Nephron (organoid): Measurements from ENCODE around the gene PPFIBP2.

Experiments used
- H3K27ac Mint-ChIP-seq, 3 experiments: 2 replicates each; pipeline ENCODE4 v1.8.0; 2020; ENCODE audit warnings: mixed read lengths in 3 of 3, mild to moderate bottlenecking in 2 of 3, moderate library complexity in 1 of 3
- H3K27me3 Mint-ChIP-seq: 2 replicates; pipeline ENCODE4 v1.8.0; 2021; ENCODE audit warnings: low read depth, mild to moderate bottlenecking, moderate library complexity, mixed read lengths
- H3K36me3 Mint-ChIP-seq: 2 replicates; pipeline ENCODE4 v1.8.0; 2020; ENCODE audit warnings: low read depth, mixed read lengths
- H3K4me1 Mint-ChIP-seq: 2 replicates; pipeline ENCODE4 v1.8.0; 2020; ENCODE audit warnings: mixed read lengths
- H3K4me3 Mint-ChIP-seq, 3 experiments: 2 replicates each; pipeline ENCODE4 v1.8.0; 2020; ENCODE audit warnings: mild to moderate bottlenecking in 3 of 3, mixed read lengths in 3 of 3, moderate library complexity in 2 of 3
- H3K9me3 Mint-ChIP-seq: 2 replicates; pipeline ENCODE4 v1.8.0; 2020; ENCODE audit warnings: mixed read lengths
- CTCF ChIP-seq, 3 experiments: fragments of 200-600 bp; sonication (generic); IDR thresholded peaks; one replicate each; pipeline ENCODE4 v1.5.0; 2021; ENCODE audit warnings: antibody characterized with exemption in 3 of 3; ENCODE audit not compliant: unreplicated experiment in 3 of 3

PPFIBP2 gene

GRCh38 chr11:7628660-7629059, 114.9 kb downstream of the PPFIBP2 start:
- Mint-ChIP-seq H3K4me3 (no peak overlapping the region), H3K27me3 (peaks cover 3% of the 10 kb centered on the region), H3K27ac (no peak overlapping the region), H3K4me1 (peaks cover 5% of the 10 kb centered on the region), H3K36me3 (peaks cover 46% of the 10 kb centered on the region), H3K9me3 (no peaks in the 10 kb centered on the region)
- TF ChIP-seq CTCF (IDR thresholded peaks at IDR 0.05; ENCODE audit: unreplicated experiment in 3 of 3): no peak

- H3K27ac Mint-ChIP-seq: no peak overlapping the region
- H3K36me3 Mint-ChIP-seq: peaks cover 53% of the 10 kb centered on the region
- H3K27me3 Mint-ChIP-seq: peaks cover 3% of the 10 kb centered on the region
- peaks cover 5% of the 10 kb centered on the region for H3K4me1 Mint-ChIP-seq
- no peak for TF ChIP-seq CTCF (IDR thresholded peaks at IDR 0.05; ENCODE audit: unreplicated experiment in 3 of 3)
- no peaks in the 10 kb centered on the region for H3K9me3 Mint-ChIP-seq
- no peak overlapping the region for H3K4me3 Mint-ChIP-seq
Observed at GRCh38 chr11:7630002-7630401, 116.2 kb downstream of the PPFIBP2 start.

GRCh38 chr11:7632211-7632610, 118.4 kb downstream of the PPFIBP2 start:
- no peak for TF ChIP-seq CTCF (IDR thresholded peaks at IDR 0.05; ENCODE audit: unreplicated experiment in 3 of 3)
- Mint-ChIP-seq H3K27ac (no peak overlapping the region), H3K4me1 (peaks cover 5% of the 10 kb centered on the region), H3K9me3 (no peaks in the 10 kb centered on the region), H3K4me3 (no peak overlapping the region), H3K27me3 (no peaks in the 10 kb centered on the region), H3K36me3 (peaks cover 63% of the 10 kb centered on the region)

GRCh38 chr11:7635137-7635536, 121.3 kb downstream of the PPFIBP2 start:
- H3K9me3 Mint-ChIP-seq: no peaks in the 10 kb centered on the region
- H3K27ac Mint-ChIP-seq: no peak overlapping the region
- no peak overlapping the region for H3K4me3 Mint-ChIP-seq
- H3K36me3 Mint-ChIP-seq: peaks cover 63% of the 10 kb centered on the region
- H3K4me1 Mint-ChIP-seq: peaks cover 12% of the 10 kb centered on the region
- no peak for TF ChIP-seq CTCF (IDR thresholded peaks at IDR 0.05; ENCODE audit: unreplicated experiment in 3 of 3)
- H3K27me3 Mint-ChIP-seq: no peaks in the 10 kb centered on the region

GRCh38 chr11:7635708-7636107, 121.9 kb downstream of the PPFIBP2 start:
- TF ChIP-seq CTCF (IDR thresholded peaks at IDR 0.05; ENCODE audit: unreplicated experiment in 3 of 3): no peak
- Mint-ChIP-seq H3K27ac (no peak overlapping the region), H3K27me3 (no peaks in the 10 kb centered on the region), H3K4me3 (no peak overlapping the region), H3K9me3 (no peaks in the 10 kb centered on the region), H3K36me3 (peaks cover 65% of the 10 kb centered on the region), H3K4me1 (peaks cover 12% of the 10 kb centered on the region)

- TF ChIP-seq CTCF (IDR thresholded peaks at IDR 0.05; ENCODE audit: unreplicated experiment in 3 of 3): no peak
- Mint-ChIP-seq H3K27me3 (no peaks in the 10 kb centered on the region), H3K27ac (no peak overlapping the region), H3K9me3 (no peaks in the 10 kb centered on the region), H3K36me3 (peaks cover 65% of the 10 kb centered on the region), H3K4me3 (no peak overlapping the region), H3K4me1 (peaks cover 12% of the 10 kb centered on the region)
Observed at GRCh38 chr11:7636350-7636749, 122.6 kb downstream of the PPFIBP2 start.
